Adrenal gland (tissue), 12 donors: ENCODE measurements around the gene PXDN. TPM values are rescaled to one million over a fixed set of nuclear protein-coding genes. Genes with fewer than 3 reads are reported as not detected.

Experiments
- DNase-seq, 7 donors: peaks; one replicate each; pipeline ENCODE4 v3.0.0-alpha.2; 2019 to 2020
- H3K27ac ChIP-seq, 5 donors: fragments of 200-600 bp; sonication (generic) in 4 of 5; 1 replicate in 3 of 5; 2 replicates in 2 of 5; pipeline versions ENCODE4 v1.5.1 to v1.8.0; 2016 to 2020; ENCODE audit warnings: mild to moderate bottlenecking in 1 of 5
- H3K27me3 ChIP-seq: fragments of 200-600 bp; 2 replicates; pipeline ENCODE4 v1.8.0; 2021
- H3K36me3 ChIP-seq, 2 donors: fragments of 200-600 bp; replicated peaks in 1 of 2; 1 replicate in 1 of 2; 2 replicates in 1 of 2; pipeline versions ENCODE4 v1.5.1 to v1.8.0; 2018 to 2022
- H3K4me1 ChIP-seq, 2 donors: fragments of 200-600 bp; replicated peaks in 1 of 2; 1 replicate in 1 of 2; 2 replicates in 1 of 2; pipeline versions ENCODE4 v1.5.1 to v1.8.0; 2018 to 2021
- H3K4me3 ChIP-seq, 4 donors: fragments of 200-600 bp; sonication (generic) in 3 of 4; one replicate each; pipeline ENCODE4 v1.5.1; 2016 to 2018
- H3K9me3 ChIP-seq, 3 donors: fragments of 200-600 bp; sonication (generic) in 1 of 3; replicated peaks in 1 of 3; 1 replicate in 2 of 3; 2 replicates in 1 of 3; pipeline versions ENCODE4 v1.5.1 to v1.8.0; 2016 to 2021
- POLR2A ChIP-seq, 2 donors: fragments of 450-650 bp; IDR thresholded peaks; one replicate each; pipeline ENCODE4 v1.6.1; 2017; ENCODE audit warnings: antibody characterized with exemption in 2 of 2, mild to moderate bottlenecking in 2 of 2, moderate library complexity in 1 of 2
- WGBS, 4 donors: extraction: QIAGEN DNeasy Blood & Tissue Kit in 2 of 4; methylation state at CpG; one replicate each; pipeline versions ENCODE4 v1.1.5 to v1.1.7; 2013 to 2017; 5-methylcytosine and 5-hydroxymethylcytosine counted together
- intact Hi-C, 2 donors: fragments of 100-400 bp; cut with DNase I; formaldehyde crosslinking; loops; one replicate each; pipeline versions ENCODE4 v1.14.1 to v1.15.0; 2022 to 2023
- polyA plus RNA-seq, 3 donors: library from polyadenylated mRNA; stranded (reverse); fragments of 200-250 nt in 2 of 3; fragments of 350-450 nt in 1 of 3; fragmentation: Illumina TruSeq in 1 of 3; extraction: RNeasy Lipid Tissue Mini Kit (QIAGEN cat#74804) in 1 of 3; gene quantifications; one replicate each; pipeline ENCODE4 v1.2.3, GENCODE V29; 2013 to 2014
- total RNA-seq, 9 donors: library from RNA; depleted of rRNA in 4 of 9; stranded (reverse); fragments of >200 nt in 4 of 9; fragments of 120-200 nt in 1 of 9; fragmentation: NEBNext Ultra II Directional in 1 of 9; extraction: Animal tissue kit (Norgen Biotek cat#: 25700) in 1 of 9; gene quantifications; one replicate each; pipeline versions ENCODE4 v1.1.0 to v1.2.4, GENCODE V29; 2013 to 2023
- TF ChIP-seq, protein P1 (sequence below), 6 experiments: fragments of 450-650 bp in 4 of 6; fragments of 200-600 bp in 2 of 6; sonication (generic) in 1 of 6; IDR thresholded peaks; 1 replicate in 5 of 6; 2 replicates in 1 of 6; pipeline versions ENCODE4 v1.5.1 to v1.8.0; 2016 to 2021; ENCODE audit warnings: antibody characterized with exemption in 6 of 6, mild to moderate bottlenecking in 2 of 6, moderate library complexity in 1 of 6
- donor health status: healthy with polysubstance abuse.
- donor health status: Bipolar disorder and iron deficiency.
- donor health status: DM: yes; HTN: yes; CAD: no.
- donor health status: DM: no; HTN: no; CAD: no.
- donor health status: DM: no; HTN: no; CAD: no.
- donor health status: DM: yes; HTN: yes; CAD: no.

The PXDN gene
- total and polyA plus RNA-seq, 12 donors = 8.5 to 39.5 (median 22.1) TPM

GRCh38 chr2:1713839-1714236 is 30.5 kb downstream of the PXDN start:
- no peaks in the 10 kb centered on the region for H3K27me3 ChIP-seq
- H3K27ac ChIP-seq = peak overlapping the region in 1 of 5 donors; percentile 65
- TF ChIP-seq POLR2A (IDR thresholded peaks at IDR 0.05) = no peak
- TF ChIP-seq, protein P1, sequence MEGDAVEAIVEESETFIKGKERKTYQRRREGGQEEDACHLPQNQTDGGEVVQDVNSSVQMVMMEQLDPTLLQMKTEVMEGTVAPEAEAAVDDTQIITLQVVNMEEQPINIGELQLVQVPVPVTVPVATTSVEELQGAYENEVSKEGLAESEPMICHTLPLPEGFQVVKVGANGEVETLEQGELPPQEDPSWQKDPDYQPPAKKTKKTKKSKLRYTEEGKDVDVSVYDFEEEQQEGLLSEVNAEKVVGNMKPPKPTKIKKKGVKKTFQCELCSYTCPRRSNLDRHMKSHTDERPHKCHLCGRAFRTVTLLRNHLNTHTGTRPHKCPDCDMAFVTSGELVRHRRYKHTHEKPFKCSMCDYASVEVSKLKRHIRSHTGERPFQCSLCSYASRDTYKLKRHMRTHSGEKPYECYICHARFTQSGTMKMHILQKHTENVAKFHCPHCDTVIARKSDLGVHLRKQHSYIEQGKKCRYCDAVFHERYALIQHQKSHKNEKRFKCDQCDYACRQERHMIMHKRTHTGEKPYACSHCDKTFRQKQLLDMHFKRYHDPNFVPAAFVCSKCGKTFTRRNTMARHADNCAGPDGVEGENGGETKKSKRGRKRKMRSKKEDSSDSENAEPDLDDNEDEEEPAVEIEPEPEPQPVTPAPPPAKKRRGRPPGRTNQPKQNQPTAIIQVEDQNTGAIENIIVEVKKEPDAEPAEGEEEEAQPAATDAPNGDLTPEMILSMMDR (IDR thresholded peaks at IDR 0.05) = no peak

DNA sequence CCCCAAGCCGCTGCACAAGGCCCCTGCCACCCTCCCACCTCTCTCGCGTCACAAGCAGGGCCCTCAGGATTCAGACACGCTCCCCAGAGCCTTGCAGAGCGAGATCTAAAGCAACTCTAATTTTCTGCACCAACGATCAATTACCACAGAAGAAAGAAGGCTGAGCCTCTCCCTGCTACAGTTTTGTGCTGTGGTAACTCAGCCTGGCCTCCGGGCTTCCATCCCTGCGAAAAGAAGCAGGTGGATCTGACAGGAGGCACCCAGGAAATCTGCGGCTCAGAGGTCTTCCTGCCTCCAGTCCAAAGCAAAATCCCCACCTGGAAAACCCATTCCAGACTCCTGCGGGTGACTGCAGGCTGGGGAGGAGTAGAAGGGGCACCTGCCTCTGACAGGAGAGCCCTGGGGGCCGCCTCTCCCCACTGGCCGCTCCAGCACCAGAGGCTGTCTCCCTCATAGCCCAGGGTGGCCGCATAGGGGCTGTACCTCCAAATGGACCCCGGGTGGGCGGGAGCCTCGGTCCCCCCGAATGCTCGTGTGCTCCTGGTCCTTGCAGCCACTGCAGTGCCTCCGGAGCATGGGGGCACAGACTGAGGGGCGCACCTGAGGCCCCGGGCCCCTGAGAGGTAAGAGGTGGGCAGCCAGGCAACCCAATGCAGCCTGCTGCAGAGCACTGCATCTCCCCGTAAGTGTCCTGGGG is 31.0 kb downstream of the PXDN start:
- Histone ChIP-seq H3K27ac (peak overlapping the region in 2 of 5 donors; percentile 5 to 65), H3K4me1 (peaks cover 0 to 14% of the 10 kb centered on the region in 2 donors), H3K36me3 (no peaks in the 10 kb centered on the region), H3K27me3 (no peaks in the 10 kb centered on the region), H3K9me3 (no peaks in the 10 kb centered on the region), H3K4me3 (no peak overlapping the region)
- WGBS, 4 donors = 86 to 94% (median 90%) methylated on average over 15 to 22 of the region's 22 CpGs
- intact Hi-C loops = no loop called here
- no peak for DNase-seq
- TF ChIP-seq POLR2A (IDR thresholded peaks at IDR 0.05) = no peak
- TF ChIP-seq, protein P1 (IDR thresholded peaks at IDR 0.05) = no peak

More at GRCh38 chr2:1713839-1714236, 30.5 kb downstream of the PXDN start:
- no peaks in the 10 kb centered on the region for H3K9me3 ChIP-seq
- peaks cover 0 to 14% of the 10 kb centered on the region in 2 donors for H3K4me1 ChIP-seq
- no peak for DNase-seq
- intact Hi-C loops = no loop called here
- H3K36me3 ChIP-seq = no peaks in the 10 kb centered on the region
- 79 to 98% (median 87%) methylated on average over 10 of the region's 10 CpGs for WGBS, 4 donors
- no peak overlapping the region for H3K4me3 ChIP-seq

DNA sequence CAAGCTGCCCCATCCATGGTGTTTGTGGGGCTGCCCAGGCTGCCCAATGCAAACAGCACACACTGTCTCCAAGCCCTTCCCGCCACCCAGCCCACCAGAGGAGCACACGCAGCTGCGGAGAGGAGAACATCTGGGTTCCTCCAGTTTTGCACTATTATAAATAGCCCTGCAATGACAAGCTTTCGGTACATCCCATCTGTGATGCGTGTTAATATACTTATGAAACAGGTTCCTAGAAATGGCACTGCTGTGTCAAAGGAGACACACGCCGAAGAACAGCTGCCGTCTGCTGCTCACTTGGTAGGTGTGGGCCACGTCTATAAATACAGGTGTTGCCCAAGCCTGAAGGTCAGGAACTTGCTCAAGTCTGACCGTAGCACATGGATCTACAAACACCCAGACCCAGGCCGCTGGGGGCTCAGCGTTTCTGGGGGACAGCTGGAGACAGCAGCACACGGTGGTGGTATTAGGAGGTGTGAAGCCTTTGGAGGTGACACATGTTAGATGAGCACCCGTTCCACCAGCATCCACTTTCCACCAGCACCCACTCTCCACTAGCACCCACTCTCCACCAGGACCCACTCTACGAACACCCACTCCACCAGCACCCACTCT is 34.3 kb downstream of the PXDN start:
- WGBS, 4 donors = 76 to 89% (median 87%) methylated on average over 8 to 15 of the region's 15 CpGs
- Histone ChIP-seq H3K4me1 (peaks cover 0 to 17% of the 10 kb centered on the region in 2 donors), H3K27me3 (no peaks in the 10 kb centered on the region), H3K9me3 (no peaks in the 10 kb centered on the region), H3K4me3 (no peak overlapping the region), H3K36me3 (no peaks in the 10 kb centered on the region), H3K27ac (no peak overlapping the region)
- TF ChIP-seq, protein P1 (IDR thresholded peaks at IDR 0.05) = no peak
- no peak for TF ChIP-seq POLR2A (IDR thresholded peaks at IDR 0.05)
- intact Hi-C loops = no loop called here
- DNase-seq = no peak

DNA sequence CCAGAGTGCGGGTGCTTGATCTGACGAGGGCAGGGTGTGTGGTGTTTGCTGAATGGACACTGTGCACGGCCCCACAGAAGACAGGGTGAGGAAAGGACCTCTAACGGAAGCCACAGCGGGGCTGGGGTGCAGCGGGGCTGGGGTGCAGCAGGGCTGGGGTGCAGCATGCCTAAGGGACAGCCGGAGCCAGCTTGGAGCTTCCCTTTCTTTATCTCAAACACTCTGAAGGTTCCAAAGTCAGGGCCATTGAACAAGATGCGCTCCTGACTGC is 35.0 kb downstream of the PXDN start:
- no peaks in the 10 kb centered on the region for H3K27me3 ChIP-seq
- no peaks in the 10 kb centered on the region for H3K36me3 ChIP-seq
- no peak overlapping the region for H3K27ac ChIP-seq
- no peak for DNase-seq
- 77 to 85% (median 83%) methylated on average over 7 to 8 of the region's 8 CpGs for WGBS, 4 donors
- TF ChIP-seq POLR2A (IDR thresholded peaks at IDR 0.05) = no peak
- TF ChIP-seq, protein P1 (IDR thresholded peaks at IDR 0.05) = no peak
- H3K4me1 ChIP-seq = peaks cover 0 to 11% of the 10 kb centered on the region in 2 donors
- H3K9me3 ChIP-seq = no peaks in the 10 kb centered on the region
- intact Hi-C loops = no loop called here
- no peak overlapping the region for H3K4me3 ChIP-seq
